Left lung (tissue), 10 donors: ENCODE measurements around the gene MICAL3. TPM values are rescaled to one million over a fixed set of nuclear protein-coding genes. Genes with fewer than 3 reads are reported as not detected.

Experiments
- ATAC-seq: fragments of 200-7000 bp; cut with Tn5 transposase; one replicate; pipeline ENCODE4 v1.9.1; 2020; ENCODE audit warnings: moderate library complexity
- DNase-seq, 4 donors: peaks; one replicate each; pipeline ENCODE4 v3.0.0-alpha.2; 2013 to 2020
- H3K27ac ChIP-seq, 2 donors: fragments of 200-600 bp; sonication (generic) in 1 of 2; one replicate each; pipeline versions ENCODE4 v1.5.0 to v1.8.0; 2020 to 2021
- H3K27me3 ChIP-seq, 2 donors: fragments of 200-600 bp; sonication (generic) in 1 of 2; one replicate each; pipeline versions ENCODE4 v1.5.0 to v1.8.0; 2020 to 2021
- H3K36me3 ChIP-seq, 2 donors: fragments of 200-600 bp; sonication (generic) in 1 of 2; one replicate each; pipeline versions ENCODE4 v1.5.0 to v1.8.0; 2020 to 2021
- H3K4me1 ChIP-seq, 2 donors: fragments of 200-600 bp; one replicate each; pipeline ENCODE4 v1.8.0; 2021
- H3K4me3 ChIP-seq, 2 donors: fragments of 200-600 bp; sonication (generic) in 1 of 2; one replicate each; pipeline versions ENCODE4 v1.5.0 to v1.8.0; 2020 to 2021; ENCODE audit warnings: mild to moderate bottlenecking in 1 of 2
- H3K9me3 ChIP-seq, 2 donors: fragments of 200-600 bp; sonication (generic) in 1 of 2; one replicate each; pipeline versions ENCODE4 v1.5.0 to v1.8.0; 2020 to 2021
- intact Hi-C, 2 donors: fragments of 100-400 bp; cut with DNase I; formaldehyde crosslinking; loops; one replicate each; pipeline versions ENCODE4 v1.11.2 to v1.14.2; 2022
- polyA plus RNA-seq, 6 donors: library from polyadenylated mRNA; unstranded; fragments of 120-200 nt; gene quantifications; one replicate each; pipeline ENCODE4 v1.2.1, GENCODE V29; 2013; ENCODE audit not compliant: insufficient read length in 6 of 6
- total RNA-seq, 2 donors: library from RNA; stranded (reverse); fragmentation: NEBNext Ultra II Directional; extraction: Animal tissue kit (Norgen Biotek cat#: 25700); gene quantifications; one replicate each; pipeline ENCODE4 v1.2.1, GENCODE V29; 2021
- TF ChIP-seq, protein P1 (sequence below), 2 donors: fragments of 200-600 bp; sonication (generic) in 1 of 2; IDR thresholded peaks; one replicate each; pipeline versions ENCODE4 v1.5.0 to v1.8.0; 2021; ENCODE audit warnings: antibody characterized with exemption in 2 of 2
- donor health status: DM: no; HTN: yes; CAD: no.
- donor health status: DM: no; HTN: no; CAD: no.

MICAL3 gene
- total and polyA plus RNA-seq, 8 donors, result 24.9 to 64.8 (median 56.2) TPM

- DNase-seq (no peak), ATAC-seq (no peak)
- Histone ChIP-seq H3K4me3 (no peak overlapping the region), H3K27me3 (no peaks in the 10 kb centered on the region), H3K4me1 (peaks cover 0 to 7% of the 10 kb centered on the region in 2 donors), H3K9me3 (no peaks in the 10 kb centered on the region), H3K36me3 (peaks cover 0 to 42% of the 10 kb centered on the region in 2 donors), H3K27ac (no peak overlapping the region)
- intact Hi-C loops, result no loop called here
- TF ChIP-seq, protein P1, sequence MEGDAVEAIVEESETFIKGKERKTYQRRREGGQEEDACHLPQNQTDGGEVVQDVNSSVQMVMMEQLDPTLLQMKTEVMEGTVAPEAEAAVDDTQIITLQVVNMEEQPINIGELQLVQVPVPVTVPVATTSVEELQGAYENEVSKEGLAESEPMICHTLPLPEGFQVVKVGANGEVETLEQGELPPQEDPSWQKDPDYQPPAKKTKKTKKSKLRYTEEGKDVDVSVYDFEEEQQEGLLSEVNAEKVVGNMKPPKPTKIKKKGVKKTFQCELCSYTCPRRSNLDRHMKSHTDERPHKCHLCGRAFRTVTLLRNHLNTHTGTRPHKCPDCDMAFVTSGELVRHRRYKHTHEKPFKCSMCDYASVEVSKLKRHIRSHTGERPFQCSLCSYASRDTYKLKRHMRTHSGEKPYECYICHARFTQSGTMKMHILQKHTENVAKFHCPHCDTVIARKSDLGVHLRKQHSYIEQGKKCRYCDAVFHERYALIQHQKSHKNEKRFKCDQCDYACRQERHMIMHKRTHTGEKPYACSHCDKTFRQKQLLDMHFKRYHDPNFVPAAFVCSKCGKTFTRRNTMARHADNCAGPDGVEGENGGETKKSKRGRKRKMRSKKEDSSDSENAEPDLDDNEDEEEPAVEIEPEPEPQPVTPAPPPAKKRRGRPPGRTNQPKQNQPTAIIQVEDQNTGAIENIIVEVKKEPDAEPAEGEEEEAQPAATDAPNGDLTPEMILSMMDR (IDR thresholded peaks at IDR 0.05), result no peak
These were observed 213.2 kb downstream of the MICAL3 start for GRCh38 chr22:17811119-17811518.

DNA sequence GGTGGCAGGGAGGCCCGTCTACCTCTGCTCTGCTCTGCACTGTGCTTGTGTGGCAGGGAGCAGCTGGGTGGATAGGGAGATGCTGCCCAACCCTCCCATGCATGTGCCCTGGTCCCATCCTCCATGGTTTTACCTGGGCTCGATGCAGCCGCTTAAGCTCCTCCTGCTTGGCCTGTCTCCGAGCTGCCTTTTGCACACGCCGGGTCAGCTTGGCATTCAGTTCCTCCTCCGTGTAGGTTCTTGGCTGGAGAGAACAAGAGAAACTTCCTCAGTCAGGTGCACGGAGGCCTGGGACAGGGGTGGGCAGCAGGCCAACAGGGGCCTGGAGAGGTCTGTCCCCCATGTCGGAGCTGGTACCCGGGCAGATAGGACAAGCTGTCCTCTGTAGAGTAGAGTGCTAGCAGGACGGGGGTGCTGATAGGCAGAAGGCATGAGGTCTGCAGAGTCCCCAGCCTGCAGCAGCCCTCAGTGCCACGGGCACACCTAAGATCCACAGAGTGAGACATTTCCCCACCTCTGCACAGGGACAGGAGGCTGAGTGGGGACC, 213.7 kb downstream of the MICAL3 start:
- TF ChIP-seq, protein P1 (IDR thresholded peaks at IDR 0.05), result no peak
- no peak overlapping the region for H3K27ac ChIP-seq
- H3K4me1 ChIP-seq, result peaks cover 0 to 7% of the 10 kb centered on the region in 2 donors
- no peaks in the 10 kb centered on the region for H3K9me3 ChIP-seq
- DNase-seq (no peak), ATAC-seq (no peak)
- no peaks in the 10 kb centered on the region for H3K27me3 ChIP-seq
- peaks cover 0 to 37% of the 10 kb centered on the region in 2 donors for H3K36me3 ChIP-seq
- intact Hi-C loops, result no loop called here
- no peak overlapping the region for H3K4me3 ChIP-seq

DNA sequence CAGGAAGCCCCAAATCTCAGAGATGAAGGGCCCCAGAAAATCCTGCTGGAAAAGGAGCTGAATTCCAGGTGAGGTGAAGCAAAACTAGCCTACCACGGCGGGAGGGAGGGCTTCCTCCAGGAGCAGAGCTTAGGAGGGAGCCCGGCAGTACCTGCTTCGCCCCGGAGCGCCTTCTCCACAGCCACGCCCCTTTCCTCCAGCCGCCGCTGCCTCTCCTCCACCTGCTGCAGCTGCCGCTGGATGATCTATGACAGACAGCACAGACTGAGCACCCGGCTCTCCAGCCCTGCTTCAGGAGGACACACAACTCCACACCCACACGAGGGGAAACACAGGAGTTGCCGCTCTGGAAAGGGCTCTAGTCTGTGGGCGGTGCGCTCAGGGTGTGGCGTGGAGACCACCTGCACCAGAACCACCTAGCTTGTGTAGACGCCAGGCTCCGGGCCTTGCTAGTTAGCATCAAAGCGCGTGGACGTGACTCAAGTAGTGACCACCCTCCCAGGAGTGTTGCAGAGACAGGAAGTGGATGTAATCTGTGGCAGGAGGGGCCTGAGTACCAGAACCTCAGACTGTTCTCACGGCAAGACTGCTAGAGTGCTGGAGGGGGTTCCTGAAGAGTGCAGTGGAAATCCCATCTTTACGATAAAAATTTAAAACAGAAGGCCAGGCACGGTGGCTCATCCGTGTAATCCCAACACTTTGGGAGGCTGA, 215.5 kb downstream of the MICAL3 start:
- peaks cover 0 to 35% of the 10 kb centered on the region in 2 donors for H3K36me3 ChIP-seq
- H3K4me3 ChIP-seq, result no peak overlapping the region
- DNase-seq (peak in 1 of 4 donors; percentile 77), ATAC-seq (peak; percentile 55)
- intact Hi-C loops, result no loop called here
- TF ChIP-seq, protein P1 (IDR thresholded peaks at IDR 0.05), result no peak
- H3K9me3 ChIP-seq, result no peaks in the 10 kb centered on the region
- H3K27me3 ChIP-seq, result no peaks in the 10 kb centered on the region
- peaks cover 0 to 7% of the 10 kb centered on the region in 2 donors for H3K4me1 ChIP-seq
- no peak overlapping the region for H3K27ac ChIP-seq

GRCh38 chr22:17807578-17808410, 216.6 kb downstream of the MICAL3 start:
- TF ChIP-seq, protein P1 (IDR thresholded peaks at IDR 0.05), result no peak
- H3K4me3 ChIP-seq, result no peak overlapping the region
- DNase-seq, result peak in 2 of 4 donors; percentile 56 to 72
- peak; percentile 88 for ATAC-seq
- H3K27me3 ChIP-seq, result no peaks in the 10 kb centered on the region
- intact Hi-C loops, result no loop called here
- H3K4me1 ChIP-seq, result peaks cover 0 to 7% of the 10 kb centered on the region in 2 donors
- no peaks in the 10 kb centered on the region for H3K9me3 ChIP-seq
- no peak overlapping the region for H3K27ac ChIP-seq
- peaks cover 0 to 35% of the 10 kb centered on the region in 2 donors for H3K36me3 ChIP-seq

- no peak for ATAC-seq
- intact Hi-C loops, result no loop called here
- H3K36me3 ChIP-seq, result peaks cover 0 to 33% of the 10 kb centered on the region in 2 donors
- no peaks in the 10 kb centered on the region for H3K9me3 ChIP-seq
- TF ChIP-seq, protein P1 (IDR thresholded peaks at IDR 0.05), result no peak
- H3K27ac ChIP-seq, result no peak overlapping the region
- H3K4me3 ChIP-seq, result no peak overlapping the region
- H3K4me1 ChIP-seq, result peaks cover 0 to 7% of the 10 kb centered on the region in 2 donors
- H3K27me3 ChIP-seq, result no peaks in the 10 kb centered on the region
- DNase-seq, result peak in 1 of 4 donors; percentile 62
These were observed 217.3 kb downstream of the MICAL3 start for GRCh38 chr22:17807086-17807485.
